IMR-90 (cell line): ENCODE measurements around the gene GRAP. TPM values are rescaled to one million over a fixed set of nuclear protein-coding genes. Genes with fewer than 3 reads are reported as not detected.

Experiments used
- ATAC-seq: fragments of 200-7000 bp; cut with Tn5 transposase; 2 replicates; pipeline ENCODE4 v1.9.1; 2020; ENCODE audit warnings: low read depth, mild to moderate bottlenecking, moderate library complexity
- BruUV-seq: library from RNA; stranded (reverse); fragments of 400-500 nt; replicated peaks from 2 replicates; lab custom pipeline; 2021; lab: Mats Ljungman, UMichigan
- CTCF ChIA-PET: fragments of 300-600 bp; formaldehyde crosslinking; extraction: SDS; loops from one replicate; lab custom pipeline; 2021; ENCODE audit warnings: antibody characterized with exemption; lab: Yijun Ruan, JAX
- POLR2A ChIA-PET: fragments of 300-600 bp; sonication (Branson Sonifier 250); formaldehyde crosslinking; loops from one replicate; lab custom pipeline; 2022; ENCODE audit warnings: antibody characterized with exemption; ENCODE audit not compliant: unreplicated experiment; lab: Charles Lee
- DNase-seq: peaks from one replicate; pipeline ENCODE4 v3.0.0; 2013
- H2AFZ ChIP-seq: replicated peaks from 2 replicates; pipeline ENCODE3; 2013; ENCODE audit warnings: low read length, mild to moderate bottlenecking; ENCODE audit not compliant: poor library complexity
- H2AK5ac ChIP-seq: 2 replicates; pipeline ENCODE4 v1.6.1; 2013; ENCODE audit warnings: low read depth, low read length, inconsistent platforms
- H2AK9ac ChIP-seq: replicated peaks from 2 replicates; pipeline ENCODE3; 2013; ENCODE audit warnings: mild to moderate bottlenecking, low read depth, low read length, moderate library complexity; ENCODE audit not compliant: poor library complexity
- H2BK120ac ChIP-seq: 2 replicates; pipeline ENCODE4 v1.6.1; 2013; ENCODE audit warnings: low read depth, low read length, inconsistent platforms
- H2BK15ac ChIP-seq: 3 replicates; pipeline ENCODE4 v1.6.1; 2013; ENCODE audit warnings: low read depth, low read length, inconsistent platforms
- H2BK20ac ChIP-seq: 2 replicates; pipeline ENCODE4 v1.6.1; 2013; ENCODE audit warnings: low read depth, mild to moderate bottlenecking, inconsistent platforms, low read length, moderate library complexity
- H2BK5ac ChIP-seq: 2 replicates; pipeline ENCODE4 v1.6.1; 2013; ENCODE audit warnings: mild to moderate bottlenecking, low read depth, low read length, inconsistent platforms; ENCODE audit not compliant: poor library complexity, severe bottlenecking
- H3K14ac ChIP-seq: replicated peaks from 2 replicates; pipeline ENCODE4 v1.6.1; 2013; ENCODE audit warnings: low read depth, low read length, inconsistent platforms
- H3K18ac ChIP-seq: 2 replicates; pipeline ENCODE4 v1.6.1; 2013; ENCODE audit warnings: low read depth, low read length, control low read depth
- H3K23ac ChIP-seq: 2 replicates; pipeline ENCODE4 v1.6.1; 2013; ENCODE audit warnings: low read depth, low read length, inconsistent platforms
- H3K27ac ChIP-seq: 2 replicates; pipeline ENCODE4 v1.5.1; 2013; ENCODE audit warnings: mild to moderate bottlenecking, control low read depth, low read length; ENCODE audit not compliant: insufficient read depth
- H3K27me3 ChIP-seq: 2 replicates; pipeline ENCODE4 v1.6.1; 2013; ENCODE audit warnings: low read length; ENCODE audit not compliant: control insufficient read depth, insufficient read depth
- H3K36me3 ChIP-seq: 2 replicates; pipeline ENCODE4 v1.6.1; 2013; ENCODE audit warnings: low read length, mixed read lengths; ENCODE audit not compliant: control insufficient read depth, insufficient read depth
- H3K4ac ChIP-seq: 2 replicates; pipeline ENCODE4 v1.6.1; 2013; ENCODE audit warnings: low read depth, low read length, inconsistent platforms
- H3K4me1 ChIP-seq: 2 replicates; pipeline ENCODE4 v1.6.1; 2013; ENCODE audit warnings: low read length, mixed read lengths; ENCODE audit not compliant: control insufficient read depth, insufficient read depth
- H3K4me2 ChIP-seq: 2 replicates; pipeline ENCODE4 v1.6.1; 2013; ENCODE audit warnings: low read depth, mild to moderate bottlenecking, control low read depth, low read length, moderate library complexity
- H3K4me3 ChIP-seq: 2 replicates; pipeline ENCODE4 v1.5.1; 2013; ENCODE audit warnings: low read depth, mild to moderate bottlenecking, control low read depth, low read length, moderate library complexity; ENCODE audit not compliant: insufficient read depth
- H3K56ac ChIP-seq: 2 replicates; pipeline ENCODE4 v1.6.1; 2013; ENCODE audit warnings: low read length, inconsistent platforms; ENCODE audit not compliant: insufficient read depth; ENCODE audit errors: extremely low read depth
- H3K79me1 ChIP-seq, 2 experiments: 2 replicates each; pipeline ENCODE4 v1.6.1; 2013; ENCODE audit warnings: low read length in 2 of 2, inconsistent platforms in 1 of 2, low read depth in 1 of 2
- H3K9ac ChIP-seq: 2 replicates; pipeline ENCODE4 v1.6.1; 2013; ENCODE audit warnings: low read depth, low read length, control low read depth
- H3K9me1 ChIP-seq: 2 replicates; pipeline ENCODE4 v1.6.1; 2013; ENCODE audit warnings: low read length, inconsistent platforms; ENCODE audit not compliant: insufficient read depth
- H3K9me3 ChIP-seq: 2 replicates; pipeline ENCODE4 v1.6.1; 2013; ENCODE audit warnings: low read length; ENCODE audit not compliant: control insufficient read depth, insufficient read depth
- H4K20me1 ChIP-seq: 2 replicates; pipeline ENCODE4 v1.6.1; 2013; ENCODE audit warnings: low read length, inconsistent platforms; ENCODE audit not compliant: insufficient read depth
- H4K5ac ChIP-seq: 2 replicates; pipeline ENCODE4 v1.6.1; 2013; ENCODE audit warnings: mild to moderate bottlenecking, low read depth, low read length, control low read depth
- H4K8ac ChIP-seq, 2 experiments: 2 replicates each; pipeline ENCODE4 v1.6.1; 2013; ENCODE audit warnings: low read depth in 2 of 2, low read length in 2 of 2, control low read depth in 1 of 2, inconsistent platforms in 1 of 2
- H4K91ac ChIP-seq: 2 replicates; pipeline ENCODE4 v1.6.1; 2013; ENCODE audit warnings: low read depth, low read length, inconsistent platforms; ENCODE audit not compliant: insufficient read depth
- BHLHE40 ChIP-seq: fragments of 150-350 bp; IDR thresholded peaks from 2 replicates; pipeline ENCODE4 v1.6.1; 2016; ENCODE audit warnings: mild to moderate bottlenecking, low read depth, low read length
- CEBPB ChIP-seq: IDR thresholded peaks from 2 replicates; pipeline ENCODE4 v1.6.1; 2012; ENCODE audit warnings: low read depth, low read length, improper control_type of control experiment
- CHD1 ChIP-seq: IDR thresholded peaks from 2 replicates; pipeline ENCODE4 v1.6.1; 2012; ENCODE audit warnings: low read depth, low read length, improper control_type of control experiment
- FOS ChIP-seq: fragments of 150-350 bp; IDR thresholded peaks from 2 replicates; pipeline ENCODE4 v1.6.1; 2016; ENCODE audit warnings: low read depth, low read length
- MAFK ChIP-seq: IDR thresholded peaks from 2 replicates; pipeline ENCODE4 v1.6.1; 2012; ENCODE audit warnings: low read depth, low read length, improper control_type of control experiment
- MAZ ChIP-seq: IDR thresholded peaks from 2 replicates; pipeline ENCODE4 v1.6.1; 2012; ENCODE audit warnings: low read depth, mild to moderate bottlenecking, low read length, improper control_type of control experiment, moderate library complexity, borderline replicate concordance
- MXI1 ChIP-seq: IDR thresholded peaks from 2 replicates; pipeline ENCODE4 v1.6.1; 2012; ENCODE audit warnings: low read depth, mild to moderate bottlenecking, low read length, moderate library complexity, borderline replicate concordance
- NFE2L2 ChIP-seq: fragments of 150-350 bp; IDR thresholded peaks from 2 replicates; pipeline ENCODE4 v1.6.1; 2016; ENCODE audit warnings: low read depth, mild to moderate bottlenecking, low read length
- POLR2A ChIP-seq: IDR thresholded peaks from 2 replicates; pipeline ENCODE4 v1.6.1; 2012; ENCODE audit warnings: mild to moderate bottlenecking, low read depth, low read length
- RCOR1 ChIP-seq: IDR thresholded peaks from 2 replicates; pipeline ENCODE4 v1.6.1; 2012; ENCODE audit warnings: mild to moderate bottlenecking, low read length, improper control_type of control experiment; ENCODE audit not compliant: insufficient replicate concordance
- RFX5 ChIP-seq: IDR thresholded peaks from 2 replicates; pipeline ENCODE4 v1.8.0; 2012; ENCODE audit warnings: low read depth, mild to moderate bottlenecking, low read length, moderate library complexity
- WGBS, 2 experiments: methylation state at CpG; one replicate each; pipeline versions ENCODE4 v1.1.5 to v1.1.7; 2013; ENCODE audit warnings: missing lambda C conversion rate in 2 of 2; ENCODE audit not compliant: insufficient read length in 1 of 2; ENCODE audit errors: extremely low coverage in 2 of 2; 5-methylcytosine and 5-hydroxymethylcytosine counted together
- dilution Hi-C: fragments of 300-500 bp; cut with HindIII; formaldehyde crosslinking; loops from one replicate; pipeline ENCODE4 v1.14.3; 2018; ENCODE audit warnings: low sequenced_read_pairs; ENCODE audit not compliant: unreplicated experiment
- in situ Hi-C: fragments of 300-500 bp; cut with MboI; formaldehyde crosslinking; loops from 3 replicates; pipeline ENCODE4 v1.14.3; 2019; ENCODE audit warnings: low sequenced_read_pairs, inconsistent platforms, mixed read lengths
- intact Hi-C: fragments of 100-400 bp; cut with micrococcal nuclease; formaldehyde crosslinking; loops from 2 replicates; pipeline ENCODE4 v1.10.0; 2022
- polyA plus RNA-seq, 3 experiments: library from polyadenylated mRNA; depleted of rRNA; stranded (reverse); fragments of >200 nt; gene quantifications; 2 replicates each; pipeline ENCODE4 v1.2.3, GENCODE V29; 2012; ENCODE audit warnings: low replicate concordance in 1 of 3
- total RNA-seq: library from RNA; depleted of rRNA; stranded (reverse); fragments of >200 nt; gene quantifications from 2 replicates; pipeline ENCODE4 v1.2.3, GENCODE V29; 2012
- TF ChIP-seq, protein P1 (sequence below): fragments of 150-350 bp; IDR thresholded peaks from 2 replicates; pipeline ENCODE4 v1.6.1; 2017; ENCODE audit warnings: mild to moderate bottlenecking, antibody characterized with exemption, low read length, low read depth
- TF ChIP-seq, protein P2 (sequence below): fragments of 150-350 bp; IDR thresholded peaks from 2 replicates; pipeline ENCODE4 v1.6.1; 2016; ENCODE audit warnings: low read depth, mild to moderate bottlenecking, low read length, moderate library complexity, borderline replicate concordance

GRAP gene
- total and polyA plus RNA-seq, 2 of the 4 experiments (the other 2 are of a cell fraction) = under 0.01 to 0.14 TPM

DNA sequence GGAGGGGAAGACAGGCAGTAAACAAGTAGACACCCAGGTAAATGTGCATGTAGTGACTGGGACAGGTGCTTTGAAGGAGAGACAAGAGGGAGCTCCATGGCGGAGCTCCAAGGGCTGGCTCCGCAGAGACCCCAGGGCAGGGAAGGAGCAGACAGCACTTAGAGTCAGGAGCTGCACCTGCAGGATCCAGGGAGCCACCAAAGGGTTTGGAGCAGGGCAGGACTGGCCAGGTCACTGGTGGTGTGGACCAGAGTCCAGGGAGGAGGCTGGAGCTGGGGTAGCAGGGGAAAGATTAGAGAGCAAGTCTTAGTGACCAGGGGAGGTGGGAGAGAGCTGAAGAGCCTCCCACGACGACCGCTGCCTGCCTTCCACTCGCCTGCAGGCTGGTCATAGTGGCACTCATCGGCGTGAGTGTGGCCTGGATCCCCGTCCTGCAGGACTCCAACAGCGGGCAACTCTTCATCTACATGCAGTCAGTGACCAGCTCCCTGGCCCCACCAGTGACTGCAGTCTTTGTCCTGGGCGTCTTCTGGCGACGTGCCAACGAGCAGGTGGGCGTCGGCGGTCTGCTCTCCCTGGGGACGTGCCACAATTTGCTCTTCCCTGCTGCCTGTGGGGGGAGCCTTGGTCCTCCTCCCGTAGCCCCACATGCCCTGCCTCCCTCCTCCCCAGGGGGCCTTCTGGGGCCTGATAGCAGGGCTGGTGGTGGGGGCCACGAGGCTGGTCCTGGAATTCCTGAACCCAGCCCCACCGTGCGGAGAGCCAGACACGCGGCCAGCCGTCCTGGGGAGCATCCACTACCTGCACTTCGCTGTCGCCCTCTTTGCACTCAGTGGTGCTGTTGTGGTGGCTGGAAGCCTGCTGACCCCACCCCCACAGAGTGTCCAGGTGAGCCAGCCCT is 27.5 kb downstream of the GRAP start (continued):
- TF ChIP-seq MXI1 = no peak

DNA sequence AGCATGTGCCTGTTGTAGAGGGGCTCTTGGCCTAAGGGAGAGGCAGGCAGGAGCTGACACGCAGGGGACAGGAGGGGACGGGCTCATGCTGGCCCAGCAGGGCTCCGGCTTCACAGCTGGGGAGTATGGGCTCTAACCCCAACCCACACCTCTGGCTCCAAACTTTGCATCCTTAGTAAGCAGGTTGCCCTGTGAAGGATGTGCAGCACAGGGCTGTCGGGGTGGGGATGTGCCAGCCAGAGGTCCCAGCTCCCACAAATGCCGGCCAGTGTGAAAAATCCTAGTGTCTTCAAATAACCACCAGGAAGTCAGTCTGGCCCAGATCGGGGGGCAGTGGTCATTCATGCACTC is 28.2 kb downstream of the GRAP start:
- Histone ChIP-seq H3K9ac (no peak overlapping the region), H2AFZ (no peak overlapping the region), H3K79me1 (no peaks in the 10 kb centered on the region), H2BK5ac (no peak overlapping the region), H3K27ac (no peak overlapping the region), H3K27me3 (no peaks in the 10 kb centered on the region; the same call in 1 of the 2 replicates), H3K36me3 (no peaks in the 10 kb centered on the region), H3K4ac (no peak overlapping the region), H3K4me3 (no peak overlapping the region), H2BK20ac (no peak overlapping the region), H3K18ac (no peak overlapping the region), H2BK15ac (no peak overlapping the region), H3K56ac (no peak overlapping the region), H2AK9ac (no peak overlapping the region), H4K8ac (no peak overlapping the region), H3K4me1 (no peaks in the 10 kb centered on the region), H4K5ac (no peak overlapping the region), H4K20me1 (no peaks in the 10 kb centered on the region), H2AK5ac (no peak overlapping the region), H2BK120ac (no peak overlapping the region), H3K9me1 (no peaks in the 10 kb centered on the region; the same call in 1 of the 2 replicates), H3K4me2 (no peak overlapping the region), H3K9me3 (no peaks in the 10 kb centered on the region), H3K14ac (no peak overlapping the region), H4K91ac (no peak overlapping the region), H3K23ac (no peak overlapping the region; the same call in 1 of the 2 replicates)
- ChIA-PET POLR2A (no interaction called here), CTCF (no interaction called here)
- no peak for ATAC-seq
- intact Hi-C loops (no loop called here), in situ Hi-C loops (no loop called here), dilution Hi-C loops (no loop called here)
- 100% methylated on average over 1 of the region's 6 CpGs; no CpG with 5 or more reads in 1 of the 2 experiments for WGBS, 2 experiments
- DNase-seq = no peak
- no peak for TF ChIP-seq BHLHE40
- no peak for TF ChIP-seq FOS
- no peak for TF ChIP-seq CEBPB
- no peak for TF ChIP-seq RCOR1
- no peak for TF ChIP-seq NFE2L2
- no peak for TF ChIP-seq POLR2A
- TF ChIP-seq RFX5 = no peak
- TF ChIP-seq, protein P1, sequence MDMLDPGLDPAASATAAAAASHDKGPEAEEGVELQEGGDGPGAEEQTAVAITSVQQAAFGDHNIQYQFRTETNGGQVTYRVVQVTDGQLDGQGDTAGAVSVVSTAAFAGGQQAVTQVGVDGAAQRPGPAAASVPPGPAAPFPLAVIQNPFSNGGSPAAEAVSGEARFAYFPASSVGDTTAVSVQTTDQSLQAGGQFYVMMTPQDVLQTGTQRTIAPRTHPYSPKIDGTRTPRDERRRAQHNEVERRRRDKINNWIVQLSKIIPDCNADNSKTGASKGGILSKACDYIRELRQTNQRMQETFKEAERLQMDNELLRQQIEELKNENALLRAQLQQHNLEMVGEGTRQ = no peak
- no peak for TF ChIP-seq CHD1
- TF ChIP-seq MXI1 = no peak
- TF ChIP-seq MAZ = no peak
- no peak for TF ChIP-seq MAFK
- TF ChIP-seq, protein P2, sequence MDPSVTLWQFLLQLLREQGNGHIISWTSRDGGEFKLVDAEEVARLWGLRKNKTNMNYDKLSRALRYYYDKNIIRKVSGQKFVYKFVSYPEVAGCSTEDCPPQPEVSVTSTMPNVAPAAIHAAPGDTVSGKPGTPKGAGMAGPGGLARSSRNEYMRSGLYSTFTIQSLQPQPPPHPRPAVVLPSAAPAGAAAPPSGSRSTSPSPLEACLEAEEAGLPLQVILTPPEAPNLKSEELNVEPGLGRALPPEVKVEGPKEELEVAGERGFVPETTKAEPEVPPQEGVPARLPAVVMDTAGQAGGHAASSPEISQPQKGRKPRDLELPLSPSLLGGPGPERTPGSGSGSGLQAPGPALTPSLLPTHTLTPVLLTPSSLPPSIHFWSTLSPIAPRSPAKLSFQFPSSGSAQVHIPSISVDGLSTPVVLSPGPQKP = no peak
- BruUV-seq = no TSS peak
